CD4-positive, alpha-beta T cell (primary cell): ENCODE data around the gene CDC42SE2. TPM values are rescaled to one million over a fixed set of nuclear protein-coding genes. Genes with fewer than 3 reads are reported as not detected.
A peak's percentile ranks its signal among the peaks of the same experiment; 100 is the strongest.

Experiments
- ATAC-seq: fragments of 200-7000 bp; cut with Tn5 transposase; one replicate; pipeline ENCODE4 v1.10.0; 2022; ENCODE audit warnings: mild to moderate bottlenecking; ENCODE audit not compliant: poor library complexity
- CTCF ChIA-PET: fragments of 350-600 bp; sonication (Branson Sonifier 250); formaldehyde crosslinking; loops from one replicate; lab custom pipeline; 2021; ENCODE audit warnings: antibody characterized with exemption, inconsistent platforms; lab: Charles Lee
- POLR2A ChIA-PET: fragments of 350-600 bp; sonication (Branson Sonifier 250); formaldehyde crosslinking; loops from one replicate; lab custom pipeline; 2021; ENCODE audit warnings: antibody characterized with exemption, inconsistent platforms; lab: Charles Lee
- DNase-seq, 14 experiments: peaks; one replicate each; pipeline ENCODE4 v3.0.0-alpha.2; 2013 to 2020; ENCODE audit warnings: mixed read lengths in 2 of 14
- H3K27ac ChIP-seq, 2 donors: one replicate each; pipeline versions ENCODE4 v1.5.1 to v1.7.0; 2013; ENCODE audit warnings: low read length in 2 of 2, low read depth in 1 of 2, mild to moderate bottlenecking in 1 of 2
- H3K27me3 ChIP-seq, 2 experiments: 1 replicate in 1 of 2; 2 replicates in 1 of 2; pipeline versions ENCODE4 v1.6.1 to v1.7.0; 2013; ENCODE audit warnings: low read length in 2 of 2, control low read depth in 1 of 2, mild to moderate bottlenecking in 1 of 2, moderate library complexity in 1 of 2; ENCODE audit not compliant: insufficient read depth in 2 of 2, control insufficient read depth in 1 of 2
- H3K36me3 ChIP-seq: one replicate; pipeline ENCODE4 v1.6.1; 2013; ENCODE audit warnings: low read length, control low read depth; ENCODE audit not compliant: insufficient read depth
- H3K4me1 ChIP-seq: one replicate; pipeline ENCODE4 v1.6.1; 2013; ENCODE audit warnings: low read length, control low read depth; ENCODE audit not compliant: insufficient read depth
- H3K4me3 ChIP-seq: one replicate; pipeline ENCODE4 v1.5.1; 2013; ENCODE audit warnings: mild to moderate bottlenecking, low read length, moderate library complexity
- H3K9me3 ChIP-seq, 2 experiments: 1 replicate in 1 of 2; 2 replicates in 1 of 2; pipeline versions ENCODE4 v1.6.1 to v1.7.0; 2013; ENCODE audit warnings: low read length in 2 of 2, mild to moderate bottlenecking in 2 of 2, control low read depth in 1 of 2, moderate library complexity in 1 of 2; ENCODE audit not compliant: control insufficient read depth in 1 of 2, insufficient read depth in 1 of 2
- H3K27ac Mint-ChIP-seq: one replicate; pipeline ENCODE4 v1.8.0; 2020; ENCODE audit warnings: mixed read lengths
- H3K27me3 Mint-ChIP-seq: one replicate; pipeline ENCODE4 v1.8.0; 2021; ENCODE audit warnings: mixed read lengths
- H3K36me3 Mint-ChIP-seq: one replicate; pipeline ENCODE4 v1.8.0; 2021; ENCODE audit warnings: low read depth, mixed read lengths
- H3K4me1 Mint-ChIP-seq: one replicate; pipeline ENCODE4 v1.8.0; 2021; ENCODE audit warnings: low read depth, mixed read lengths
- H3K4me3 Mint-ChIP-seq: one replicate; pipeline ENCODE4 v1.8.0; 2020; ENCODE audit warnings: mild to moderate bottlenecking, mixed read lengths
- H3K9me3 Mint-ChIP-seq: one replicate; pipeline ENCODE4 v1.8.0; 2020; ENCODE audit warnings: mixed read lengths
- intact Hi-C, 2 experiments: fragments of 100-400 bp; cut with DNase I in 1 of 2; cut with micrococcal nuclease in 1 of 2; formaldehyde crosslinking; loops; one replicate each; pipeline versions ENCODE4 v1.15.1 to v1.9.0; 2023 to 2025; cut with DNase I, micrococcal nuclease
- polyA plus RNA-seq, 2 donors: library from polyadenylated mRNA; unstranded; fragments of 120-200 nt; gene quantifications; one replicate each; pipeline ENCODE4 v1.2.1, GENCODE V29; 2013
- total RNA-seq, 174 experiments: library from RNA in 2 of 174; stranded (reverse) in 2 of 174; gene quantifications; one replicate each; pipeline ENCODE4 v1.2.3 and lab custom pipeline; 2021 to 2026
- TF ChIP-seq, protein P1 (sequence below): fragments of 200-600 bp; IDR thresholded peaks from one replicate; pipeline ENCODE4 v1.8.0; 2022; ENCODE audit warnings: antibody characterized with exemption, mild to moderate bottlenecking

CDC42SE2 gene, protein sequence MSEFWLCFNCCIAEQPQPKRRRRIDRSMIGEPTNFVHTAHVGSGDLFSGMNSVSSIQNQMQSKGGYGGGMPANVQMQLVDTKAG
- total RNA-seq (100 to 1,000 TPM; 218 to 230 TPM), total RNA-seq (lab: John Stamatoyannopoulos, UW) (190 to 1,531 (median 638) reads per million in 172 experiments)
- polyA plus RNA-seq (2013, experiment 1 of 2): 234 TPM
- 213 TPM for polyA plus RNA-seq (2013, experiment 2 of 2)

DNA sequence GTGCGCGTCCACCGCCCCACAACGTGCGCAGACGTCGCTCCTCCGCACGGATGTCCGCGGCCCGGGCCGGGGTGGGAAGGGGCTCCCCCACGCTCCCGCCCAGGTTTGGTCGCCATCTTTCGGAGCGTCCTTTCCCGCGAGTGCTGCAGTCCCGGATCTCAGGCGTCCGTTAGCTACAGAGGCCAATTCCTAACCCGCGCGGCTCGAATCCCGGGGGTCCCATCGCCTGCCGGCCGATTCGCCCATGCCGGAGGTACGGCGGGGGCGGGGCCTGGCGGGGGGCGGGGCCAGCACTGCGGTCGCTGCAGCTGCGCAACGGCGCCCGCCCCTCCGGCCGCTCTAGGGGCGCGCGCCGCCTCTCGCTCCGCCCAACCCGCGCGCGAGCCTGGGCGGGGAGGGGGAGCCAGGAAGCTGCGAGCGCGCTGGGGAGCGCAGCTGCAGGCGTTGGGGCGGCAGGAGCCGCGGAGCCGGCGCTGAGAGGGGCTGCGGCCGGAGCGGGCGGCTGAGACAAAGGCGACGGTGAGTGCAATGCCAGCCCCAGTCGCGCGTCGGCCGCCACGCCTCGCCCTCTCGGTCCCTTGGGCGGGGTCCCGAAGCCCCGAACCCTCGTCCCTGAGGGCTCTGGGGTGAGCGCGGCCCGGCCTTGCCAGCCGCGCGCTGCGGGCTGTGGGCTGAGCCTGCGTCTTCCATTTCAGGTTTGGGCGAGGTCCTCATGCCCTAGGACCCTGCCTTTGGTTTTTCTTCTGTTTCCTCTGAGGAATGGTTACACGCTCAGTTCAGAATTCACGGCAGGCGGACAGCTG is at the start of gene CDC42SE2:
Gene CDC42SE2, plus strand, starts transcription at position 406 of the 803 bp plus-strand sequence. CDS start 95,441 bp downstream, outside the sequence.
- no peaks in the 10 kb centered on the region for H3K9me3 ChIP-seq
- intact Hi-C loops: loop anchor here (1.0 to 2.0 kb wide), 4 partner anchors 12 to 93 kb away; partner anchors contain the start of gene LYRM7 (in 1 of the 2)
- ChIA-PET POLR2A (interaction anchor here (0.6 to 16.0 kb wide), 45 partner anchors 13 to 372 kb away, joined by 3 to 395 read pairs (median 5); partner anchors contain the start of genes HINT1 and LYRM7), CTCF (interaction anchor here (0.6 to 4.5 kb wide), 10 partner anchors 12 to 118 kb away, joined by 3 to 48 read pairs (median 4); partner anchors contain the start of gene HINT1)
- H3K36me3 ChIP-seq: peaks cover 10% of the 10 kb centered on the region
- peak within 1 kb of the TSS; percentile 87 to 95 for H3K27ac ChIP-seq
- peaks cover 53% of the 10 kb centered on the region for H3K36me3 Mint-ChIP-seq
- peak within 1 kb of the TSS; percentile 94 for H3K4me3 Mint-ChIP-seq
- TF ChIP-seq, protein P1, sequence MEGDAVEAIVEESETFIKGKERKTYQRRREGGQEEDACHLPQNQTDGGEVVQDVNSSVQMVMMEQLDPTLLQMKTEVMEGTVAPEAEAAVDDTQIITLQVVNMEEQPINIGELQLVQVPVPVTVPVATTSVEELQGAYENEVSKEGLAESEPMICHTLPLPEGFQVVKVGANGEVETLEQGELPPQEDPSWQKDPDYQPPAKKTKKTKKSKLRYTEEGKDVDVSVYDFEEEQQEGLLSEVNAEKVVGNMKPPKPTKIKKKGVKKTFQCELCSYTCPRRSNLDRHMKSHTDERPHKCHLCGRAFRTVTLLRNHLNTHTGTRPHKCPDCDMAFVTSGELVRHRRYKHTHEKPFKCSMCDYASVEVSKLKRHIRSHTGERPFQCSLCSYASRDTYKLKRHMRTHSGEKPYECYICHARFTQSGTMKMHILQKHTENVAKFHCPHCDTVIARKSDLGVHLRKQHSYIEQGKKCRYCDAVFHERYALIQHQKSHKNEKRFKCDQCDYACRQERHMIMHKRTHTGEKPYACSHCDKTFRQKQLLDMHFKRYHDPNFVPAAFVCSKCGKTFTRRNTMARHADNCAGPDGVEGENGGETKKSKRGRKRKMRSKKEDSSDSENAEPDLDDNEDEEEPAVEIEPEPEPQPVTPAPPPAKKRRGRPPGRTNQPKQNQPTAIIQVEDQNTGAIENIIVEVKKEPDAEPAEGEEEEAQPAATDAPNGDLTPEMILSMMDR: no peak
- H3K9me3 Mint-ChIP-seq: no peaks in the 10 kb centered on the region
- H3K27me3 ChIP-seq: no peaks in the 10 kb centered on the region
- peak within 1 kb of the TSS; percentile 99 for H3K27ac Mint-ChIP-seq
- ATAC-seq (peak; percentile 86), DNase-seq (peak; percentile 72 to 95 (median 84))
- H3K4me3 ChIP-seq: peak within 1 kb of the TSS; percentile 97
- H3K4me1 Mint-ChIP-seq: peaks cover 46% of the 10 kb centered on the region
- peaks cover 35% of the 10 kb centered on the region for H3K4me1 ChIP-seq
- H3K27me3 Mint-ChIP-seq: no peaks in the 10 kb centered on the region

DNA sequence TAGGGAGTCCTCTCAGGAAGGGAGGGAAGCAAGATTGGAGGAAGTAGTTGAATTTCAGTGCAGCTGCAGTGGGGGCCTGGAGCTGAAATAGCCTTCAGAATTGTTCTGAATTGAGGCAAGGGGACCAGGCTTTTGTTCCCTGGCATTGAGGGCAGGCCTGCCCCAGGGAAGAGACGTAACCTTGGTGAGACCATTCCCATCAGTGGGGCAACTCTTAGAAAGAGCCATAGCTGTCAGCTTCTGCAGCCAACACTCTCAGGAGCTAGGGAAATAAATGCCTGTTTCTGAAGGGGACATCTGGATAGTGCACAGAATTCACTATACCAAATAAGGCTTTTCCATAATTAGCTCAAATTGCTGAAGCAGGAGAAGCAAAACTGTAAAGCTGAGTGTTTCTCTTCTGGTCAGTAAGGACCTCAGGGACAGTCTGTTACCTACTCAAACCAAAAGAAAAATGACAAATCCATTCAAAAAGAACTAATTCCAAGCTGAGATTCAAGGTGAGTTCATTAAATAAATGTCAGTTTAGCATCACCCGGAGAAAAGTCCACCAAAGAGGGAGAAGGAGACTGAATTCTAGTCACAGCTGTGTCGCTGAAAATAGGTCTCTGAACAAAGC is 49.1 kb upstream of the CDC42SE2 start:
- H3K4me1 ChIP-seq: peaks cover 16% of the 10 kb centered on the region
- peak overlapping the region; percentile 24 for H3K27ac Mint-ChIP-seq

More for the DNA sequence above, 49.1 kb upstream of the CDC42SE2 start:
- Histone ChIP-seq H3K4me3 (no peak overlapping the region), H3K27me3 (no peaks in the 10 kb centered on the region), H3K9me3 (no peaks in the 10 kb centered on the region), H3K27ac (no peak overlapping the region), H3K36me3 (no peaks in the 10 kb centered on the region)
- Mint-ChIP-seq H3K4me1 (peaks cover 49% of the 10 kb centered on the region), H3K27me3 (no peaks in the 10 kb centered on the region), H3K36me3 (no peaks in the 10 kb centered on the region), H3K9me3 (no peaks in the 10 kb centered on the region), H3K4me3 (no peak overlapping the region)
- intact Hi-C loops: loop anchor here in 1 of 2 experiments (5.0 kb wide), 2 partner anchors 33 to 43 kb away; no protein-coding TSS in a partner anchor
- ATAC-seq (no peak), DNase-seq (no peak)
- ChIA-PET CTCF (interaction anchor here (1.0 to 1.5 kb wide), 2 partner anchors 37 to 58 kb away, joined by 3 to 4 read pairs; no protein-coding TSS in a partner anchor), POLR2A (interaction anchor here (0.6 to 2.2 kb wide), 6 partner anchors 10 to 188 kb away, joined by 3 to 9 read pairs (median 4); partner anchors contain the start of gene CDC42SE2)
- TF ChIP-seq, protein P1: no peak
